Lower lobe of right lung (tissue), 2 donors: ENCODE results near the gene KDM5B. TPM values are rescaled to one million over a fixed set of nuclear protein-coding genes. Genes with fewer than 3 reads are reported as not detected.

Source experiments
- ATAC-seq, 2 donors: fragments of 200-7000 bp; cut with Tn5 transposase; one replicate each; pipeline ENCODE4 v1.9.1; 2020 to 2022; ENCODE audit warnings: mild to moderate bottlenecking in 2 of 2, moderate library complexity in 2 of 2
- DNase-seq: peaks from one replicate; pipeline ENCODE4 v3.0.0-alpha.2; 2020
- H3K27ac ChIP-seq: fragments of 200-600 bp; one replicate; pipeline ENCODE4 v1.8.0; 2022
- H3K27me3 ChIP-seq: fragments of 200-600 bp; one replicate; pipeline ENCODE4 v1.8.0; 2022; ENCODE audit warnings: low read depth
- H3K36me3 ChIP-seq: fragments of 200-600 bp; one replicate; pipeline ENCODE4 v1.8.0; 2022; ENCODE audit warnings: mild to moderate bottlenecking
- H3K4me1 ChIP-seq: fragments of 200-600 bp; one replicate; pipeline ENCODE4 v1.8.0; 2022
- H3K4me3 ChIP-seq: fragments of 200-600 bp; one replicate; pipeline ENCODE4 v1.8.0; 2022; ENCODE audit warnings: mild to moderate bottlenecking
- H3K9me3 ChIP-seq: fragments of 200-600 bp; one replicate; pipeline ENCODE4 v1.8.0; 2022
- CTCF ChIP-seq: fragments of 200-600 bp; IDR thresholded peaks from one replicate; pipeline ENCODE4 v1.8.0; 2022; ENCODE audit warnings: antibody characterized with exemption, mild to moderate bottlenecking
- intact Hi-C: fragments of 100-400 bp; cut with DNase I; formaldehyde crosslinking; loops from one replicate; pipeline ENCODE4 v1.11.0; 2022
- total RNA-seq: library from RNA; stranded (reverse); fragmentation: NEBNext Ultra II Directional; extraction: Animal tissue kit (Norgen Biotek cat#: 25700); gene quantifications from one replicate; pipeline ENCODE4 v1.2.1, GENCODE V29; 2021
- donor health status: DM: no; HTN: yes; CAD: no; lungs with severe emphysema.

The KDM5B gene
- total RNA-seq, 1 donor from 2014 or later = 48.9 TPM

GRCh38 chr1:202681736-202682420 is 126.3 kb downstream of the KDM5B start:
- no peak for TF ChIP-seq CTCF
- Histone ChIP-seq H3K4me3 (no peak overlapping the region), H3K9me3 (peaks cover 8% of the 10 kb centered on the region), H3K27me3 (peaks cover 34% of the 10 kb centered on the region), H3K27ac (no peak overlapping the region), H3K4me1 (no peaks in the 10 kb centered on the region), H3K36me3 (no peaks in the 10 kb centered on the region)
- ATAC-seq (no peak), DNase-seq (no peak)
- intact Hi-C loops = no loop called here

- ATAC-seq (no peak), DNase-seq (no peak)
- Histone ChIP-seq H3K4me1 (no peaks in the 10 kb centered on the region), H3K27me3 (peaks cover 33% of the 10 kb centered on the region), H3K27ac (no peak overlapping the region), H3K4me3 (no peak overlapping the region), H3K9me3 (peaks cover 8% of the 10 kb centered on the region), H3K36me3 (no peaks in the 10 kb centered on the region)
- TF ChIP-seq CTCF = no peak
- intact Hi-C loops = no loop called here
These were observed 127.5 kb downstream of the KDM5B start for GRCh38 chr1:202680586-202681352.

- no peaks in the 10 kb centered on the region for H3K36me3 ChIP-seq
- intact Hi-C loops = no loop called here
- no peak for TF ChIP-seq CTCF
- peaks cover 8% of the 10 kb centered on the region for H3K9me3 ChIP-seq
- no peak overlapping the region for H3K27ac ChIP-seq
- no peak overlapping the region for H3K4me3 ChIP-seq
- H3K4me1 ChIP-seq = no peaks in the 10 kb centered on the region
- peaks cover 30% of the 10 kb centered on the region for H3K27me3 ChIP-seq
- ATAC-seq (no peak), DNase-seq (no peak)
These were observed 128.6 kb downstream of the KDM5B start for GRCh38 chr1:202679406-202680177.

- Histone ChIP-seq H3K36me3 (no peaks in the 10 kb centered on the region), H3K27me3 (peaks cover 30% of the 10 kb centered on the region), H3K9me3 (peaks cover 8% of the 10 kb centered on the region), H3K27ac (no peak overlapping the region), H3K4me1 (no peaks in the 10 kb centered on the region), H3K4me3 (no peak overlapping the region)
- no peak for TF ChIP-seq CTCF
- intact Hi-C loops = no loop called here
- ATAC-seq (no peak), DNase-seq (no peak)
These were observed 130.8 kb downstream of the KDM5B start for GRCh38 chr1:202677433-202677832.

Other genes with a start within 250 kb of the KDM5B start
- not detected for gene SYT2, start 98.0 kb downstream of the KDM5B start, total RNA-seq
- gene PCAT6, start 2.5 kb upstream of the KDM5B start, total RNA-seq = 0.71 TPM
- 8.3 TPM for gene RABIF, start 80.7 kb upstream of the KDM5B start, total RNA-seq
- gene KLHL12, start 118.8 kb upstream of the KDM5B start, total RNA-seq = 25.3 TPM
- gene ADIPOR1, start 149.9 kb upstream of the KDM5B start, total RNA-seq = 110 TPM
- 67.9 TPM for gene CYB5R1, start 158.8 kb upstream of the KDM5B start, total RNA-seq
- gene TMEM183A, start 199.0 kb upstream of the KDM5B start, total RNA-seq = 52.0 TPM
- gene PPFIA4, start 218.1 kb upstream of the KDM5B start, total RNA-seq = 1.3 TPM